Activated CD8-positive, alpha-beta memory T cell treated with anti-CD3 and anti-CD28 coated beads for 24 hours (primary cell): ENCODE results near the gene SLC8B1.
"Not testable (repeated sequence)": the region's sequence is repeated elsewhere in the genome, so short reads cannot be mapped to it uniquely, and the experiment has no call there.

Source experiments
- DNase-seq: peaks from one replicate; pipeline ENCODE4 v3.0.0-alpha.2; 2020

SLC8B1 gene

DNA sequence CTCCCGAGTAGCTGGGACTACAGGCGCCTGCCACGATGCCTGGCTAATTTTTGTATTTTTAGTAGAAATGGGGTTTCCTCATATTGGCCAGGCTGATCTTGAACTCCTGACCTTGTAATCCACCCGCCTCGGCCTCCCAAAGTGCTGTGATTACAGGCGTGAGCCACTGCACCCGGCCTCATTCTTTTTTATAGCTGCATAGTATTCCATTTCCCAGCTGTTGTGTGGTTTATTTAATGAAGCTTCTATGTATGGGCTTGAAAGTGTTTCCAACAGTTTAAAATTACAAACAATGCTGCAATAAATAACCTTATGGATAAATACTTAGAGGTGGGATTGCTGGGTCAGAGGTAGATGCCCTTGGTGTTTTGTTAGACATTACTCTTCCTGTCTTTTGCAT is 19.3 kb upstream of the SLC8B1 start:
- not testable (repeated sequence) for DNase-seq

DNA sequence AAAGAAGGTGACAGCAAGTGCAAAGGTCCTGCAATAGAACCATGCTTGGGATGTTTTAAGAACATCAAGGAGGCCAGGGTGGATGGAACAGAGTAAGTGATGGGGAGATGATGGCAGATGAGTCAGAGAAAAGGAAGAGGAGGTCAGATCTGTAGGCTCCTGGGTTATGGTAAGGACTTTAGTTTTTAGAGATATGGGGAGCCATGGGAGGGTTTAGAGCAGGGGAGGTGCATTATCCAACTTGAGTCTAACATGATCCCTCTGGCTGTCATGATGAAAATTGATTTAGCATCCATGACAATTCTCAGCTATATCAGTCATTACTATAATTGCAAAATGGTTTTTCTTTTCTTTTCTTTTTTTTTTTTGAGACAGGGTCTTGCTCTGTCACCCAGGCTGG is 16.2 kb upstream of the SLC8B1 start:
- DNase-seq, result no peak

DNA sequence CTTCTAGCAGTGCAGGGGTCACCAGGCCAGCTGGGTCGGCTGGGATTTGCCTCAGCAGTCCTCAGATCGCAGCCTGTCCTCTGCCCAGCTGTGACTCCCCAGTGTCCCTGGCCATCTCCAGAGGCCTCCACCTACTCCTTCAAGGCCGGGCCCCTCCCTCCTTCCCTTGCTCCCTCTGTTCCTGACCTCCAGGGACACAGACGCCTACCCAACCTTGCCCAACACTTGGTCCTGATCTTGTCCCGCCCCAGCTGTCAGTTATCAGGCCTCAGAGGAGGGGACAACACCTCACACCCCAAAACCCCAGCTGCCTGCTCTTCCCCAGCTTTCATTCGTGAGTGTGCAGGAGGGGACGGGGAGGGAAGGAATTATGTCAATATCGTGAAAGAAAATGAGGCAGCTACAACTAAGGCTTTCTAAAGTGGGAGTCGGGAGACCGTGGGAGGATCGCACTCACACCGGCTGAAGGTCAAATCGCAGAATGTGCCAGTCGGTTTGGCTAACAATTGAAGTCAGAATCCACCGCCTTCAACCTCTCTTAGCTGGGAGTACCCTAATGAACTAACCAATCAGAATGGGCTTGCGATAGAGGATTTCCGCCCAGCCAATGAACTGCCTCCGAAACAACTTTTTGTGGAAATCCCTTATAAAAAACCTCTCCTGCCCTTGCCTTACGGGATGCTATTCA is 14.1 kb upstream of the SLC8B1 start:
- DNase-seq, result no peak

DNA sequence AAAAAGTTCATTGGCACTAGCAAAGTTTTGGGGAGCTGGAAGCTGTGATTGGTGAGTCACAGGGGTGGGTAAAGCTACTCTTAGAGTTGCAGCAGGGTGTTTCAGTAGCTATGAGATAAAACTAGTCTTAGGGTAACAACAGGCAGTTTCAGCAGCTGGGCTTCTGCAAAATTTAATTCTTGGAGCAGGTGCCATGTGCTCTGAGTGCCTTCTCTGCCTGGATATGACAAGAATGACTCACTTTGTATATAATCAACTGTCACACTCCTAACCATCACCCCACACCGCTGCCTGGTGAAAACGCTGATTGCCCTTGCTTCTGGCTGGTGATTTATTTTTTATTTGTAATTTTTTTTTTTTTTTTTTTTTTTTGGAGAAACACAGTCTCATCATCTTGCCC is 13.0 kb upstream of the SLC8B1 start:
- DNase-seq, result no peak

DNA sequence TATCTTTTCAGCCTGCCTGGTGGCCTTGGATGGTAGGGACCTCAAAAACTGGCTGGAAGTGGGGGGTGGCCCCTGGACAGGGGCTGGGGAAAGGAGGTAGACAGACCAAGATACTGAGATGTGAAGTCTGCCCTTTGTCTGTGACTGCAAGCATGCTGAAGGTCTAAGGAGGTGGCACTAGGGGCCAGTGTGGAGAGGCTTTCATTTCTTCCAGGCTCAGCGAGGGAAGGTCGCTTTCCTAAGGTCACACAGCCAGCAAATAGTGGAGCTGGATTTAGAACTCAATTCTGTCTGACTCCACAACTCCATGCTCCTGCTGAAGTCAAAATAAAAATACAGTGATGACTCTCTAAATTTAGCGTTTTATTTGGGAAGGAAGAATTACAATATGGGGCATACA is 12.2 kb upstream of the SLC8B1 start:
- no peak for DNase-seq

DNA sequence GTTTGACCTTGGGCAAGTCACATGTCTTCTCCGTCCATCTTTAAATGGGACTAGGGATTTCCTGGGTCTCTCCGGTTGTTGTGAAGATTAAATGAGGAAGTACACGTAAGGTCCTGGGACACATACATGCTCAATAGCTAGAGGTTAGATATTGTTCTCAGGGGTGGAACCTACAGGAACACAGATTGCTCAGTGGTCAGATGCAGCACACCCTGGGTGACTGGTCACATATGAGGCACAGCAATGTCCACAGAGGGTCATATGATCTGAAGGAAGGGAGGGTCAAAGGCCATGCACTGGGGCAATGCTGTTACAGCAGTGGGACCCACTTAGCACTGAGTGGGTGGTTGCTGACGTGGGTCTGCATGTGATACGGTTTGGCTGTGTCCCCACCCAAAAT is 11.4 kb upstream of the SLC8B1 start:
- no peak for DNase-seq

DNA sequence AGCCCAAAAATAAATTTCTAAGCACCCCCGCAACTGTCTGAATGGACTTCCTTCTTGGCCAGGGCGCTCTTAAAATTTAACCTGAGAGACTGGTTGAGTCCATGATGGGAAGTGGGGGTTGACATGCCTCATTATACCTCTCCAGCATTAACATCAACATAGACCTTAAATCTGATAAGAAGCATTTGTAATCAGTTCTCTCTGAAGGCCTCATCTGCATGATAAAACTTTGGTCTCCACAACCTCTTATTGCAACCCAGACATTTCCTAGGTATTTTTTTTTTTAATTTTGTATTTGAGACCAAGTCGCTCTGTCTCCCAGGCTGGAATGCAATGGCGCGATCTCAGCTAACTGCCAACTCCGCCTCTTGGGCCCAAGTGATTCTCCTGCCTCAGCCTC is 10.4 kb upstream of the SLC8B1 start:
- no peak for DNase-seq

DNA sequence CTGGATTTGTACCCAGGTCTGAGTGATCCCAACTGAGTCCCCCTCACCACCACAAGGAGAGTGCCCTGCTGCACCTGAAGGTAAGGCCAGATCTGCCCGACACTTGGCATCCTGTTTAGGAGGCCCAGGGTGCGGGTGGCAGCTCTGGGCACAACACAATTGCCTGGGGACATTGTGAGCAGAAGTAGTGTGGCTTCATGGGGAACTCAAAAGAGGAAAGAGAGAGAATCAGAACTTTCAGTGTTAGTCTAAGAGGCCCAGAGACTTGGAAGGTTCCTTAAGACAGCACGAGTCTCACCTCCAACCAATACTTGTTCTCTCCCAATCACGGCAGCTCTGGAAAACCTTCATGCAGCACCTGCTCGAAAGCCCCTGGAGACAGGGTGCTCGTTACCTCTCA is 6.6 kb upstream of the SLC8B1 start:
- DNase-seq, result no peak

DNA sequence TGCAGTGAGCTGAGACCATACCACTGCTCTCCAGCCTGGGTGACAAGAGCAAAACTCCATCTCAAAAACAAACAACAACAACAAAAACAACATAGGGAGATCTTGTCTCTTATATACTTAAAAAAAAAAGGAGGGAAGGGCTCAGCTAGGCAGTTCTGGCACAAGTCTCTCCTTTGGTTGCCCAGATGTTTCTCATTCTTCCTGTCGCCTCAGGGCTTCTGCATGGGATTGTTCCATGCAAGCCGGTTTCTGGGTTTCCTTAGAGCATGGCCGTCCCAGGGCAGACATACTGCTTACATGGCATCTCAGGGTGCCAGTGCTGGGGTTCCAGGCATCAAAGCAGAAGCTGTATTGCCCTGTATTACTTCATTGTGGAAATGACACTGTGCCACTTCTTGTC is 5.2 kb upstream of the SLC8B1 start:
- DNase-seq, result no peak

DNA sequence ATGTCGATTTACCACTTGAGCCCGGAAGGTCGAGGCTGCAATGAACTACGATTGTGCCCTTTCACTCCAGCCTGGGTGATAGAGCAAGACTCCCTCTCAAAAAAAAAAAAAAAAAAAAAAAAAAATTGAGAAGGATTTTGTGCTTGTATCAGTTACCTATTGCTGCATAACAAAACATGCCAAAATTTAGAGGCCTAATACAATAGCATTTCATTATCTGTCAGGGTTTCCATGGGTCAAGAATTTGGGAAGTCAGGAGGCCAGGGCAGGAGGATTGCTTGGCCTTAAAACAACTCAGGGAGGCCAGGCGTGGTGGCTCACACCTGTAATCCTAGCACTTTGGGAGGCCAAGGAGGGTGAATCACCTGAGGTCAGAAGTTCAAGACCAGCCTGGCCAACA is 4.6 kb upstream of the SLC8B1 start:
- no peak for DNase-seq

GRCh38 chr12:113333877-113334785 is 778 bp downstream of the SLC8B1 start:
- DNase-seq, result no peak

GRCh38 chr12:113333418-113333750 is 1.5 kb downstream of the SLC8B1 start:
- DNase-seq, result no peak

GRCh38 chr12:113332688-113333417 is 2.1 kb downstream of the SLC8B1 start:
- no peak for DNase-seq

- DNase-seq, result no peak
Observed at GRCh38 chr12:113330505-113330904, 4.4 kb downstream of the SLC8B1 start.

DNA sequence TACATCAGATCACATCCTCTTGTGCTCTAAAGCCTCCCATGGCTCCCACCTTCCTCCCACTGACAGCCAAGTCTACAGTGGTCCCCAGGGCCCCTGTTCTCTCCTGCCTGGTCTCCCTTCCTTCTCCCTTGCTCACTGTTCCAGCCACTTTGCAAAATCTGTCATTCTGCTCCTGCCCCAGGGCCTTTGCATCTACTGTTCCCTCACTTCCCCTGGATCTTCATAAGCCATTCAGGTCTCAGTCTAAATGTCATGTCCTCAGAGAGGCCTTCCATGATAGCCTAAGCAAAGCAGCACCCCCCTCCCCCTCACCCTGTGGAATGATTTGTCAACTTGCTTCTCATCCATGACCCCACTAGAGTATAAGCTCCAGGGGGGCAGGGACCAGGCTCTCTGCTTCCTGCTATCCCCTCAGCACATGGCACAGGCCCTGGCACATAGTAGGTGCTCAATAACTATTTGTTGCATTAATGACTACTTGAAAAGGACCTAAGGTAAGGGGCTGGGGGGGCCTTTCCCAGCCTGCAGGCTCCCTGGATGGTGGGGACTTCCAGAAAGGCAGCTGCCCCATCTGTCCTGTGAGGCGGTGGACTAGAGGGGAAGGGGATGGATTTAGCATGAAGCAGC is 5.0 kb downstream of the SLC8B1 start:
- DNase-seq, result no peak

- DNase-seq, result no peak
Observed at GRCh38 chr12:113329022-113329790, 5.7 kb downstream of the SLC8B1 start.

GRCh38 chr12:113328368-113328889 is 6.5 kb downstream of the SLC8B1 start:
- DNase-seq, result no peak

- no peak for DNase-seq
Observed at GRCh38 chr12:113326775-113327395, 8.0 kb downstream of the SLC8B1 start.

DNA sequence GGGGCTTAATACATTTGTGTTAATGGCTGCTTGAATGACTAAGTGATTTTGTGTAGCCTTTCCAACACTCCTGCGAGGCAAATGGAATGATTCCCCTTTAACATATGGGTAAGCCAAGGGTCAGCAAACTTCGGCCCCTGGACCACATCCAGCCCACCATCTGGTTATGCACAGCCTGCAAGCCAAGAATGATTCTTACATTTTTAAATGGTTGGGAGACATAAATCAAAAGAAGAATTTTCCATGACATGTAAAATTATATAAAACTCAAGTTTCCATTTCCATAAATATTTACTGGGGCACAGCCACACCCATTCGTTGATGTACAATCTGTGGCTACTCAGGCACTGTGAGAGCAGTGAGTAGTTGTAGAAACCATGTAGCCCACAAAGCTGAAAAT is 9.0 kb downstream of the SLC8B1 start:
- DNase-seq, result no peak

- no peak for DNase-seq
Observed at GRCh38 chr12:113322343-113322742, 12.6 kb downstream of the SLC8B1 start.

DNA sequence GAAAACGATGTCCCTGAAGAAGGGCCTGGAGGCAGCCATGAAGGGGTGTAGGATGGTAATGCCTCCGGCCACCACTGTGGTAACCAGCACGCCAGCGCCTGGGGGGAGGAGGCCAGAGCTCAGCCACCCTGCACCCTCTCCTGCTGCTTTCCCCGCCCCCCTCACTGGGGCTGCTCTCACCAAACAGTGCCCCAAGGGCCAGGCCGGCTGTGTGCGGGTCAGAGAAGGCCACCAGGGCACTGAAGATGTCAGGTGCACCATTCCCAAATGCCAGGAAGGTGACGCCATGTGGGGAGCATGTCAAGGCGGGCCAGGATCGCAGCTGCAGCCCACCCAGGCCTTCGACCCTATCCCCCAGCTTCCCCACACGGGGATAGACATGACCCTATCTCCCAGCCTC is 14.5 kb downstream of the SLC8B1 start:
- DNase-seq, result no peak
